ENCODE results near the gene STK35. TPM values are rescaled to one million over a fixed set of nuclear protein-coding genes. Genes with fewer than 3 reads are reported as not detected.

Gene STK35
- 7.6 TPM for polyA plus RNA-seq (2013)

- peak within 1 kb of the TSS; percentile 79 to 96 (median 91) for H3K4me3 ChIP-seq (ENCODE audit: control insufficient read depth in 1 of 7, extremely low read depth in 1 of 7, insufficient read depth in 4 of 7, low read depth in 2 of 7, low read length in 6 of 7)
Observed at GRCh38 chr20:2101057-2101864, at the start of gene STK35. STK35 (plus strand) TSS chr20:2101827; CDS start chr20:2101882, 55 bp downstream.

GRCh38 chr20:2051946-2052345 is 49.7 kb upstream of the STK35 start:
- Histone ChIP-seq H3K4me3 (ENCODE audit: control insufficient read depth in 1 of 7, extremely low read depth in 1 of 7, insufficient read depth in 4 of 7, low read depth in 2 of 7, low read length in 6 of 7) (no peak overlapping the region), H3K9me3 (ENCODE audit: control extremely low read depth in 1 of 5, control insufficient read depth in 4 of 5, insufficient read depth in 2 of 5, low read depth in 1 of 5, low read length in 4 of 5) (peaks cover 0 to 9% (median 5%) of the 10 kb centered on the region in 5 experiments), H3K27me3 (replicated peaks in 2 of 5; ENCODE audit: control insufficient read depth in 4 of 5, insufficient read depth in 5 of 5, low read length in 4 of 5) (peaks cover 2 to 33% (median 14%) of the 10 kb centered on the region in 5 experiments), H3K4me1 (ENCODE audit: control extremely low read depth in 1 of 4, control insufficient read depth in 4 of 4, insufficient read depth in 4 of 4, low read length in 3 of 4) (no peaks in the 10 kb centered on the region), H3K27ac (ENCODE audit: insufficient read depth in 1 of 2, low read depth in 1 of 2, low read length in 2 of 2, poor library complexity in 1 of 2, severe bottlenecking in 2 of 2) (no peak overlapping the region), H3K36me3 (ENCODE audit: control insufficient read depth in 4 of 4, insufficient read depth in 4 of 4, low read length in 3 of 4) (no peaks in the 10 kb centered on the region)
- ChIA-PET POLR2A (no interaction called here), CTCF (interaction anchor here (1.1 kb wide), 1 partner anchor 42 kb away, joined by 3 read pairs; no protein-coding TSS in a partner anchor)
- no peak for DNase-seq
- WGBS (ENCODE audit: insufficient coverage), result no CpG with 5 or more reads among the region's 2 CpGs

More at GRCh38 chr20:2101057-2101864, at the start of gene STK35:
- 5% methylated on average over 28 of the region's 32 CpGs for WGBS (ENCODE audit: insufficient coverage)
- peak within 1 kb of the TSS; percentile 100 for H3K27ac ChIP-seq (ENCODE audit: insufficient read depth in 1 of 2, low read depth in 1 of 2, low read length in 2 of 2, poor library complexity in 1 of 2, severe bottlenecking in 2 of 2)
- DNase-seq, result no peak
- ChIA-PET CTCF (interaction anchor here (2.8 kb wide), 1 partner anchor 8 kb away, joined by 11 read pairs; no protein-coding TSS in a partner anchor), POLR2A (no interaction called here)
- no peaks in the 10 kb centered on the region for H3K9me3 ChIP-seq (ENCODE audit: control extremely low read depth in 1 of 5, control insufficient read depth in 4 of 5, insufficient read depth in 2 of 5, low read depth in 1 of 5, low read length in 4 of 5)
- peaks cover 15 to 34% (median 33%) of the 10 kb centered on the region in 4 experiments for H3K4me1 ChIP-seq (ENCODE audit: control extremely low read depth in 1 of 4, control insufficient read depth in 4 of 4, insufficient read depth in 4 of 4, low read length in 3 of 4)
- H3K27me3 ChIP-seq (replicated peaks in 2 of 5; ENCODE audit: control insufficient read depth in 4 of 5, insufficient read depth in 5 of 5, low read length in 4 of 5), result no peaks in the 10 kb centered on the region
- peaks cover 0 to 13% (median 1%) of the 10 kb centered on the region in 4 experiments for H3K36me3 ChIP-seq (ENCODE audit: control insufficient read depth in 4 of 4, insufficient read depth in 4 of 4, low read length in 3 of 4)

- Histone ChIP-seq H3K36me3 (ENCODE audit: control insufficient read depth in 4 of 4, insufficient read depth in 4 of 4, low read length in 3 of 4) (no peaks in the 10 kb centered on the region), H3K4me3 (ENCODE audit: control insufficient read depth in 1 of 7, extremely low read depth in 1 of 7, insufficient read depth in 4 of 7, low read depth in 2 of 7, low read length in 6 of 7) (no peak overlapping the region), H3K4me1 (ENCODE audit: control extremely low read depth in 1 of 4, control insufficient read depth in 4 of 4, insufficient read depth in 4 of 4, low read length in 3 of 4) (no peaks in the 10 kb centered on the region), H3K9me3 (ENCODE audit: control extremely low read depth in 1 of 5, control insufficient read depth in 4 of 5, insufficient read depth in 2 of 5, low read depth in 1 of 5, low read length in 4 of 5) (peaks cover 0 to 9% (median 5%) of the 10 kb centered on the region in 5 experiments), H3K27me3 (replicated peaks in 2 of 5; ENCODE audit: control insufficient read depth in 4 of 5, insufficient read depth in 5 of 5, low read length in 4 of 5) (peaks cover 2 to 33% (median 16%) of the 10 kb centered on the region in 5 experiments), H3K27ac (ENCODE audit: insufficient read depth in 1 of 2, low read depth in 1 of 2, low read length in 2 of 2, poor library complexity in 1 of 2, severe bottlenecking in 2 of 2) (no peak overlapping the region)
- ChIA-PET POLR2A (no interaction called here), CTCF (no interaction called here)
- no peak for DNase-seq
- WGBS (ENCODE audit: insufficient coverage), result 100% methylated on average over 1 of the region's 1 CpG
Observed at GRCh38 chr20:2052741-2053140, 48.9 kb upstream of the STK35 start.

- no peak for DNase-seq
- ChIA-PET CTCF (interaction anchor here (0.9 kb wide), 1 partner anchor 119 kb away, joined by 3 read pairs; no protein-coding TSS in a partner anchor), POLR2A (no interaction called here)
- no peaks in the 10 kb centered on the region for H3K4me1 ChIP-seq (ENCODE audit: control extremely low read depth in 1 of 4, control insufficient read depth in 4 of 4, insufficient read depth in 4 of 4, low read length in 3 of 4)
- H3K36me3 ChIP-seq (ENCODE audit: control insufficient read depth in 4 of 4, insufficient read depth in 4 of 4, low read length in 3 of 4), result no peaks in the 10 kb centered on the region
- H3K27me3 ChIP-seq (replicated peaks in 2 of 5; ENCODE audit: control insufficient read depth in 4 of 5, insufficient read depth in 5 of 5, low read length in 4 of 5), result peaks cover 2 to 33% (median 16%) of the 10 kb centered on the region in 5 experiments
- H3K27ac ChIP-seq (ENCODE audit: insufficient read depth in 1 of 2, low read depth in 1 of 2, low read length in 2 of 2, poor library complexity in 1 of 2, severe bottlenecking in 2 of 2), result no peak overlapping the region
- no peak overlapping the region for H3K4me3 ChIP-seq (ENCODE audit: control insufficient read depth in 1 of 7, extremely low read depth in 1 of 7, insufficient read depth in 4 of 7, low read depth in 2 of 7, low read length in 6 of 7)
- peaks cover 0 to 13% (median 5%) of the 10 kb centered on the region in 5 experiments for H3K9me3 ChIP-seq (ENCODE audit: control extremely low read depth in 1 of 5, control insufficient read depth in 4 of 5, insufficient read depth in 2 of 5, low read depth in 1 of 5, low read length in 4 of 5)
Observed at GRCh38 chr20:2053615-2054014, 48.0 kb upstream of the STK35 start.

- POLR2A ChIA-PET, result no interaction called here
- CTCF ChIA-PET, result no interaction called here
Observed at GRCh38 chr20:2054911-2055310, 46.7 kb upstream of the STK35 start.

GRCh38 chr20:2059411-2059810 is 42.2 kb upstream of the STK35 start:
- peaks cover 0 to 6% (median 0%) of the 10 kb centered on the region in 5 experiments for H3K9me3 ChIP-seq (ENCODE audit: control extremely low read depth in 1 of 5, control insufficient read depth in 4 of 5, insufficient read depth in 2 of 5, low read depth in 1 of 5, low read length in 4 of 5)
- H3K4me1 ChIP-seq (ENCODE audit: control extremely low read depth in 1 of 4, control insufficient read depth in 4 of 4, insufficient read depth in 4 of 4, low read length in 3 of 4), result no peaks in the 10 kb centered on the region
- 71% methylated on average over 1 of the region's 2 CpGs for WGBS (ENCODE audit: insufficient coverage)
- peaks cover 0 to 21% (median 8%) of the 10 kb centered on the region in 5 experiments for H3K27me3 ChIP-seq (replicated peaks in 2 of 5; ENCODE audit: control insufficient read depth in 4 of 5, insufficient read depth in 5 of 5, low read length in 4 of 5)
- ChIA-PET CTCF (no interaction called here), POLR2A (no interaction called here)
- no peak for DNase-seq
- H3K27ac ChIP-seq (ENCODE audit: insufficient read depth in 1 of 2, low read depth in 1 of 2, low read length in 2 of 2, poor library complexity in 1 of 2, severe bottlenecking in 2 of 2), result no peak overlapping the region
- no peaks in the 10 kb centered on the region for H3K36me3 ChIP-seq (ENCODE audit: control insufficient read depth in 4 of 4, insufficient read depth in 4 of 4, low read length in 3 of 4)
- no peak overlapping the region for H3K4me3 ChIP-seq (ENCODE audit: control insufficient read depth in 1 of 7, extremely low read depth in 1 of 7, insufficient read depth in 4 of 7, low read depth in 2 of 7, low read length in 6 of 7)

More at GRCh38 chr20:2054911-2055310, 46.7 kb upstream of the STK35 start:
- Histone ChIP-seq H3K4me1 (ENCODE audit: control extremely low read depth in 1 of 4, control insufficient read depth in 4 of 4, insufficient read depth in 4 of 4, low read length in 3 of 4) (no peaks in the 10 kb centered on the region), H3K4me3 (ENCODE audit: control insufficient read depth in 1 of 7, extremely low read depth in 1 of 7, insufficient read depth in 4 of 7, low read depth in 2 of 7, low read length in 6 of 7) (no peak overlapping the region), H3K9me3 (ENCODE audit: control extremely low read depth in 1 of 5, control insufficient read depth in 4 of 5, insufficient read depth in 2 of 5, low read depth in 1 of 5, low read length in 4 of 5) (peaks cover 0 to 15% (median 5%) of the 10 kb centered on the region in 5 experiments), H3K36me3 (ENCODE audit: control insufficient read depth in 4 of 4, insufficient read depth in 4 of 4, low read length in 3 of 4) (no peaks in the 10 kb centered on the region), H3K27ac (ENCODE audit: insufficient read depth in 1 of 2, low read depth in 1 of 2, low read length in 2 of 2, poor library complexity in 1 of 2, severe bottlenecking in 2 of 2) (no peak overlapping the region), H3K27me3 (replicated peaks in 2 of 5; ENCODE audit: control insufficient read depth in 4 of 5, insufficient read depth in 5 of 5, low read length in 4 of 5) (peaks cover 0 to 24% (median 13%) of the 10 kb centered on the region in 5 experiments)
- DNase-seq, result no peak

GRCh38 chr20:2065099-2065498 is 36.5 kb upstream of the STK35 start:
- H3K27ac ChIP-seq (ENCODE audit: insufficient read depth in 1 of 2, low read depth in 1 of 2, low read length in 2 of 2, poor library complexity in 1 of 2, severe bottlenecking in 2 of 2), result no peak overlapping the region
- H3K27me3 ChIP-seq (replicated peaks in 2 of 5; ENCODE audit: control insufficient read depth in 4 of 5, insufficient read depth in 5 of 5, low read length in 4 of 5), result peaks cover 0 to 43% (median 9%) of the 10 kb centered on the region in 5 experiments
- CTCF ChIA-PET, result no interaction called here
- no peaks in the 10 kb centered on the region for H3K36me3 ChIP-seq (ENCODE audit: control insufficient read depth in 4 of 4, insufficient read depth in 4 of 4, low read length in 3 of 4)
- H3K4me3 ChIP-seq (ENCODE audit: control insufficient read depth in 1 of 7, extremely low read depth in 1 of 7, insufficient read depth in 4 of 7, low read depth in 2 of 7, low read length in 6 of 7), result no peak overlapping the region
- no peak for DNase-seq
- peaks cover 0 to 2% (median 0%) of the 10 kb centered on the region in 5 experiments for H3K9me3 ChIP-seq (ENCODE audit: control extremely low read depth in 1 of 5, control insufficient read depth in 4 of 5, insufficient read depth in 2 of 5, low read depth in 1 of 5, low read length in 4 of 5)
- 0% methylated on average over 1 of the region's 3 CpGs for WGBS (ENCODE audit: insufficient coverage)
- POLR2A ChIA-PET, result no interaction called here
- H3K4me1 ChIP-seq (ENCODE audit: control extremely low read depth in 1 of 4, control insufficient read depth in 4 of 4, insufficient read depth in 4 of 4, low read length in 3 of 4), result no peaks in the 10 kb centered on the region
